HG02884 (cell line): ENCODE results near the gene SLC16A14.

Experiments used
- ATAC-seq: cut with Tn5 transposase; IDR thresholded peaks from one replicate; pipeline ENCODE4 v1.9.1; 2021; ENCODE audit warnings: mild to moderate bottlenecking, moderate library complexity; ENCODE audit not compliant: unreplicated experiment

SLC16A14 gene

GRCh38 chr2:230043025-230043424 is 25.7 kb downstream of the SLC16A14 start:
- ATAC-seq, result no peak

GRCh38 chr2:230042195-230042594 is 26.5 kb downstream of the SLC16A14 start:
- no peak for ATAC-seq

- ATAC-seq, result no peak
Measured at GRCh38 chr2:230023313-230023712, 45.4 kb downstream of the SLC16A14 start.

GRCh38 chr2:230019742-230020141 is 49.0 kb downstream of the SLC16A14 start:
- ATAC-seq, result no peak

- no peak for ATAC-seq
Measured at GRCh38 chr2:230018153-230018552, 50.6 kb downstream of the SLC16A14 start.

- ATAC-seq, result no peak
Measured at GRCh38 chr2:230016844-230017243, 51.9 kb downstream of the SLC16A14 start.

- ATAC-seq, result no peak
Measured at GRCh38 chr2:230012267-230012884, 56.3 kb downstream of the SLC16A14 start.

GRCh38 chr2:230011617-230012016 is 57.1 kb downstream of the SLC16A14 start:
- no peak for ATAC-seq

GRCh38 chr2:230010501-230010900 is 58.2 kb downstream of the SLC16A14 start:
- no peak for ATAC-seq

GRCh38 chr2:230008708-230009066 is 60.0 kb downstream of the SLC16A14 start:
- ATAC-seq, result no peak

GRCh38 chr2:230007931-230008707 is 60.6 kb downstream of the SLC16A14 start:
- peak; percentile 65 for ATAC-seq

GRCh38 chr2:230000118-230000841 is 68.4 kb downstream of the SLC16A14 start:
- peak; percentile 97 for ATAC-seq

- no peak for ATAC-seq
Measured at GRCh38 chr2:229997565-229997964, 71.2 kb downstream of the SLC16A14 start.

GRCh38 chr2:229996320-229996719 is 72.4 kb downstream of the SLC16A14 start:
- no peak for ATAC-seq

GRCh38 chr2:229993236-229993635 is 75.5 kb downstream of the SLC16A14 start:
- ATAC-seq, result no peak
